HL-60/S4 treated with phorbol 12-myristate 13-acetate at 8.2 ng/mL for 4 days and 3 days (cell line): ENCODE measurements around the gene KYNU.

Source experiments
- in situ Hi-C: fragments of 300-500 bp; cut with MboI; formaldehyde crosslinking; loops from 2 replicates; pipeline ENCODE4 v1.15.0; 2022; ENCODE audit warnings: low sequenced_read_pairs

KYNU gene

GRCh38 chr2:142952793-142953494 lies 75.5 kb downstream of the KYNU start:
- in situ Hi-C loops = no loop called here

GRCh38 chr2:142954493-142954892 lies 77.0 kb downstream of the KYNU start:
- in situ Hi-C loops = no loop called here

- in situ Hi-C loops = no loop called here
Measured at GRCh38 chr2:142957144-142957543, 79.7 kb downstream of the KYNU start.

- in situ Hi-C loops = no loop called here
Measured at GRCh38 chr2:142961202-142961601, 83.7 kb downstream of the KYNU start.

- in situ Hi-C loops = no loop called here
Measured at GRCh38 chr2:142965443-142965842, 88.0 kb downstream of the KYNU start.

- in situ Hi-C loops = no loop called here
Measured at GRCh38 chr2:142966284-142966683, 88.8 kb downstream of the KYNU start.

GRCh38 chr2:142967060-142967459 lies 89.6 kb downstream of the KYNU start:
- in situ Hi-C loops = no loop called here

- in situ Hi-C loops = no loop called here
Measured at GRCh38 chr2:142973160-142973821, 95.8 kb downstream of the KYNU start.

- in situ Hi-C loops = no loop called here
Measured at GRCh38 chr2:142973822-142974207, 96.4 kb downstream of the KYNU start.

- in situ Hi-C loops = no loop called here
Measured at GRCh38 chr2:142974288-142975024, 97.0 kb downstream of the KYNU start.

- in situ Hi-C loops = no loop called here
Measured at GRCh38 chr2:142975239-142975638, 97.8 kb downstream of the KYNU start.

- in situ Hi-C loops = no loop called here
Measured at GRCh38 chr2:142980246-142981068, 103.0 kb downstream of the KYNU start.

GRCh38 chr2:142981069-142981378 lies 103.6 kb downstream of the KYNU start:
- in situ Hi-C loops = no loop called here

GRCh38 chr2:142981756-142982155 lies 104.3 kb downstream of the KYNU start:
- in situ Hi-C loops = no loop called here

- in situ Hi-C loops = no loop called here
Measured at GRCh38 chr2:142983174-142983573, 105.7 kb downstream of the KYNU start.

- in situ Hi-C loops = no loop called here
Measured at GRCh38 chr2:142984657-142985056, 107.2 kb downstream of the KYNU start.

- in situ Hi-C loops = no loop called here
Measured at GRCh38 chr2:142987044-142987443, 109.6 kb downstream of the KYNU start.

- in situ Hi-C loops = no loop called here
Measured at GRCh38 chr2:142989273-142990204, 112.1 kb downstream of the KYNU start.

- in situ Hi-C loops = no loop called here
Measured at GRCh38 chr2:142991295-142991694, 113.8 kb downstream of the KYNU start.

GRCh38 chr2:142992840-142993239 lies 115.4 kb downstream of the KYNU start:
- in situ Hi-C loops = no loop called here
